Stimulated activated CD4-positive, alpha-beta T cell treated with anti-CD3 and anti-CD28 coated beads, Interleukin-4, amount 100 ng/mL, for 48 hours (primary cell): ENCODE measurements around the gene CA9.

Experiments
- DNase-seq, 2 donors: peaks; one replicate each; pipeline ENCODE4 v3.0.0-alpha.2; 2020; ENCODE audit warnings: low read depth in 2 of 2

Gene CA9

GRCh38 chr9:35691757-35692301, 18.1 kb downstream of the CA9 start:
- DNase-seq: no peak

GRCh38 chr9:35695943-35696401, 22.2 kb downstream of the CA9 start:
- no peak for DNase-seq

- DNase-seq: peak; percentile 23 to 37
Observed at GRCh38 chr9:35696520-35697215, 22.9 kb downstream of the CA9 start.

- no peak for DNase-seq
Observed at GRCh38 chr9:35697486-35697885, 23.8 kb downstream of the CA9 start.

- no peak for DNase-seq
Observed at GRCh38 chr9:35698231-35698630, 24.5 kb downstream of the CA9 start.

- no peak for DNase-seq
Observed at GRCh38 chr9:35700031-35700430, 26.3 kb downstream of the CA9 start.

GRCh38 chr9:35700942-35701341, 27.2 kb downstream of the CA9 start:
- DNase-seq: no peak

GRCh38 chr9:35702696-35703095, 29.0 kb downstream of the CA9 start:
- no peak for DNase-seq

- no peak for DNase-seq
Observed at GRCh38 chr9:35703906-35704672, 30.4 kb downstream of the CA9 start.

- DNase-seq: no peak
Observed at GRCh38 chr9:35705372-35705771, 31.6 kb downstream of the CA9 start.

GRCh38 chr9:35705836-35706430, 32.2 kb downstream of the CA9 start:
- no peak for DNase-seq

- DNase-seq: no peak
Observed at GRCh38 chr9:35706951-35707350, 33.2 kb downstream of the CA9 start.

GRCh38 chr9:35708146-35708545, 34.4 kb downstream of the CA9 start:
- DNase-seq: no peak

- no peak for DNase-seq
Observed at GRCh38 chr9:35710818-35711500, 37.2 kb downstream of the CA9 start.

- DNase-seq: no peak
Observed at GRCh38 chr9:35711501-35712428, 38.0 kb downstream of the CA9 start.

GRCh38 chr9:35712762-35713400, 39.2 kb downstream of the CA9 start:
- DNase-seq: no peak

- no peak for DNase-seq
Observed at GRCh38 chr9:35713578-35713977, 39.9 kb downstream of the CA9 start.

GRCh38 chr9:35714123-35714522, 40.4 kb downstream of the CA9 start:
- DNase-seq: no peak

GRCh38 chr9:35714579-35715252, 41.0 kb downstream of the CA9 start:
- DNase-seq: no peak

- DNase-seq: no peak
Observed at GRCh38 chr9:35716230-35716629, 42.5 kb downstream of the CA9 start.
